Liver (tissue), 9 donors: Measurements from ENCODE around the gene ABCC1. TPM values are rescaled to one million over a fixed set of nuclear protein-coding genes. Genes with fewer than 3 reads are reported as not detected.

Experiments
- DNase-seq: peaks from one replicate; pipeline ENCODE4 v3.0.0-alpha.2; 2017; ENCODE audit warnings: low spot score
- H3K27ac ChIP-seq, 2 donors: one replicate each; pipeline ENCODE4 v1.7.0; 2013; ENCODE audit warnings: inconsistent platforms in 2 of 2, low read length in 2 of 2, control low read depth in 1 of 2, low read depth in 1 of 2, mild to moderate bottlenecking in 1 of 2
- H3K27me3 ChIP-seq, 4 donors: one replicate each; pipeline versions ENCODE4 v1.6.1 to v1.7.0; 2013; ENCODE audit warnings: low read length in 3 of 4, inconsistent platforms in 1 of 4, mild to moderate bottlenecking in 1 of 4, moderate library complexity in 1 of 4; ENCODE audit not compliant: control insufficient read depth in 4 of 4, insufficient read depth in 4 of 4
- H3K36me3 ChIP-seq, 4 donors: one replicate each; pipeline versions ENCODE4 v1.6.1 to v1.7.0; 2013; ENCODE audit warnings: low read length in 3 of 4, mild to moderate bottlenecking in 3 of 4, low read depth in 1 of 4, moderate library complexity in 1 of 4; ENCODE audit not compliant: control insufficient read depth in 4 of 4, insufficient read depth in 3 of 4
- H3K4me1 ChIP-seq, 4 donors: one replicate each; pipeline versions ENCODE4 v1.6.1 to v1.7.0; 2013; ENCODE audit warnings: low read length in 3 of 4, mild to moderate bottlenecking in 3 of 4, moderate library complexity in 1 of 4; ENCODE audit not compliant: control insufficient read depth in 4 of 4, insufficient read depth in 4 of 4
- H3K4me3 ChIP-seq, 3 donors: one replicate each; pipeline versions ENCODE4 v1.6.1 to v1.7.0; 2013; ENCODE audit warnings: low read length in 3 of 3, control low read depth in 1 of 3, low read depth in 1 of 3, mild to moderate bottlenecking in 1 of 3
- H3K9ac ChIP-seq, 2 donors: one replicate each; pipeline ENCODE4 v1.7.0; 2013; ENCODE audit warnings: low read length in 2 of 2, mild to moderate bottlenecking in 2 of 2, moderate library complexity in 2 of 2, control low read depth in 1 of 2, low read depth in 1 of 2
- H3K9me3 ChIP-seq, 4 donors: one replicate each; pipeline versions ENCODE4 v1.6.1 to v1.7.0; 2013; ENCODE audit warnings: low read length in 3 of 4; ENCODE audit not compliant: control insufficient read depth in 4 of 4
- ATF3 ChIP-seq: IDR thresholded peaks from 2 replicates; pipeline ENCODE4 v1.6.1; 2016; ENCODE audit warnings: antibody characterized with exemption
- CTCF ChIP-seq: fragments of 150-350 bp; IDR thresholded peaks from 2 replicates; pipeline ENCODE4 v1.5.1; 2017; ENCODE audit warnings: improper control_type of control experiment, low read depth, low read length; ENCODE audit not compliant: missing input control
- EGR1 ChIP-seq, 2 donors: IDR thresholded peaks; 2 replicates each; pipeline ENCODE4 v1.6.1; 2016 to 2018; ENCODE audit warnings: antibody characterized with exemption in 2 of 2, low read depth in 2 of 2
- FOXA1 ChIP-seq: IDR thresholded peaks from 2 replicates; pipeline ENCODE4 v1.6.1; 2016; ENCODE audit warnings: antibody characterized with exemption
- FOXA2 ChIP-seq: IDR thresholded peaks from 2 replicates; pipeline ENCODE4 v1.6.1; 2016; ENCODE audit warnings: antibody characterized with exemption
- HNF4A ChIP-seq, 2 donors: conservative IDR thresholded peaks; 2 replicates each; pipeline ENCODE4 v1.6.1; 2016; ENCODE audit warnings: antibody characterized with exemption in 2 of 2, mild to moderate bottlenecking in 2 of 2
- HNF4G ChIP-seq: IDR thresholded peaks from 2 replicates; pipeline ENCODE4 v1.6.1; 2016; ENCODE audit warnings: antibody characterized with exemption
- JUND ChIP-seq, 2 donors: IDR thresholded peaks; 2 replicates each; pipeline ENCODE4 v1.6.1; 2016; ENCODE audit warnings: antibody characterized with exemption in 2 of 2
- MAX ChIP-seq: IDR thresholded peaks from 2 replicates; pipeline ENCODE4 v1.6.1; 2016; ENCODE audit warnings: antibody characterized with exemption
- NR2F2 ChIP-seq: IDR thresholded peaks from 2 replicates; pipeline ENCODE4 v1.6.1; 2016; ENCODE audit warnings: antibody characterized with exemption
- RAD21 ChIP-seq, 2 donors: IDR thresholded peaks; 2 replicates each; pipeline ENCODE4 v1.6.1; 2016; ENCODE audit warnings: antibody characterized with exemption in 2 of 2, mild to moderate bottlenecking in 2 of 2
- REST ChIP-seq: IDR thresholded peaks from 2 replicates; pipeline ENCODE4 v1.6.1; 2016; ENCODE audit warnings: antibody characterized with exemption, mild to moderate bottlenecking
- RXRA ChIP-seq, 2 donors: IDR thresholded peaks; 2 replicates each; pipeline ENCODE4 v1.6.1; 2017 to 2018; ENCODE audit warnings: antibody characterized with exemption in 2 of 2, mild to moderate bottlenecking in 1 of 2
- SP1 ChIP-seq: IDR thresholded peaks from 2 replicates; pipeline ENCODE4 v1.6.1; 2018; ENCODE audit warnings: antibody characterized with exemption, mild to moderate bottlenecking
- TAF1 ChIP-seq: conservative IDR thresholded peaks from 2 replicates; pipeline ENCODE4 v1.6.1; 2016; ENCODE audit warnings: antibody characterized with exemption, mild to moderate bottlenecking
- YY1 ChIP-seq: IDR thresholded peaks from 2 replicates; pipeline ENCODE4 v1.6.1; 2016; ENCODE audit warnings: antibody characterized with exemption, mild to moderate bottlenecking
- ZBTB33 ChIP-seq: IDR thresholded peaks from 2 replicates; pipeline ENCODE4 v1.6.1; 2016; ENCODE audit warnings: antibody characterized with exemption
- WGBS: extraction: QIAGEN DNeasy Blood & Tissue Kit; methylation state at CpG from one replicate; pipeline ENCODE4 v1.1.7; 2013; 5-methylcytosine and 5-hydroxymethylcytosine counted together
- polyA plus RNA-seq, 2 donors: library from polyadenylated mRNA; stranded (reverse) in 1 of 2; unstranded in 1 of 2; fragments of 200-250 nt in 1 of 2; fragments of >200 nt in 1 of 2; fragmentation: Nextera tagmentation in 1 of 2; extraction: Ambion mirVana in 1 of 2; gene quantifications; one replicate each; pipeline versions ENCODE4 v1.2.1 to v1.2.3, GENCODE V29; 2013 to 2015
- total RNA-seq, 2 donors: library from RNA; depleted of rRNA; stranded (reverse); fragments of >200 nt; gene quantifications; one replicate each; pipeline ENCODE4 v1.2.3, GENCODE V29; 2014
- donor health status: healthy.
- donor health status: healthy.
- donor health status: healthy.
- donor health status: healthy.
- donor health status: healthy.

ABCC1 gene
- total and polyA plus RNA-seq, 4 donors: 0.85 to 7.7 (median 4.2) TPM

- peaks cover 0 to 2% (median 0%) of the 10 kb centered on the region in 4 donors for H3K36me3 ChIP-seq
- no peak for DNase-seq
- no peak overlapping the region for H3K9ac ChIP-seq
- no peak overlapping the region for H3K27ac ChIP-seq
- TF ChIP-seq ATF3 (no peak), FOXA2 (no peak), SP1 (no peak), MAX (no peak), RAD21 (IDR thresholded peaks at IDR 0.05) (no peak), HNF4G (no peak), ZBTB33 (no peak), JUND (IDR thresholded peaks at IDR 0.05) (no peak), FOXA1 (no peak), RXRA (IDR thresholded peaks at IDR 0.05) (no peak), EGR1 (IDR thresholded peaks at IDR 0.05; ENCODE audit: low read depth in 2 of 2) (no peak), YY1 (no peak), TAF1 (no peak), REST (no peak), HNF4A (conservative IDR thresholded peaks at IDR 0.05) (no peak), NR2F2 (no peak), CTCF (no peak)
- H3K27me3 ChIP-seq: no peaks in the 10 kb centered on the region
- no peaks in the 10 kb centered on the region for H3K9me3 ChIP-seq
- 93% methylated on average over 13 of the region's 13 CpGs for WGBS
- peaks cover 0 to 5% (median 0%) of the 10 kb centered on the region in 4 donors for H3K4me1 ChIP-seq
- no peak overlapping the region for H3K4me3 ChIP-seq
Measured at GRCh38 chr16:16067127-16067526, 117.7 kb downstream of the ABCC1 start.
